ENCODE data around the gene DNAJA2. TPM values are rescaled to one million over a fixed set of nuclear protein-coding genes. Genes with fewer than 3 reads are reported as not detected.

The DNAJA2 gene
- total and polyA plus RNA-seq, 2 experiments from 2014 or later = 62.3 to 72.8 TPM

- 74% methylated on average over 43 of the region's 43 CpGs for WGBS (ENCODE audit: low lambda C conversion rate, missing lambda C conversion rate)
- Histone ChIP-seq H2AFZ (no peak overlapping the region), H3K27ac (no peak overlapping the region), H3K27me3 (no peaks in the 10 kb centered on the region), H3K9me3 (ENCODE audit: low read depth) (no peaks in the 10 kb centered on the region), H3K4me1 (ENCODE audit: insufficient read depth) (no peaks in the 10 kb centered on the region), H3K9me2 (replicated peaks; ENCODE audit: insufficient read depth) (no peaks in the 10 kb centered on the region), H4K20me1 (ENCODE audit: insufficient read depth, poor library complexity, severe bottlenecking) (no peaks in the 10 kb centered on the region), H3K4me2 (no peak overlapping the region), H3K79me2 (no peaks in the 10 kb centered on the region), H3K36me3 (replicated peaks; ENCODE audit: insufficient read depth, low read depth) (no peaks in the 10 kb centered on the region), H3K4me3 (no peak overlapping the region)
- TF ChIP-seq EZH2 (IDR thresholded peaks at IDR 0.05; ENCODE audit: borderline replicate concordance) (no peak), CTCF (IDR thresholded peaks at IDR 0.05; ENCODE audit: poor library complexity) (peak; percentile 79)
- peak; percentile 67 for DNase-seq (ENCODE audit: low spot score)
Observed at GRCh38 chr16:46929378-46930332, 43.8 kb downstream of the DNAJA2 start.

GRCh38 chr16:46928811-46929210 is 44.7 kb downstream of the DNAJA2 start:
- no peaks in the 10 kb centered on the region for H3K27me3 ChIP-seq
- no peaks in the 10 kb centered on the region for H3K4me1 ChIP-seq (ENCODE audit: insufficient read depth)
- H3K4me3 ChIP-seq = no peak overlapping the region
- no peaks in the 10 kb centered on the region for H3K9me2 ChIP-seq (replicated peaks; ENCODE audit: insufficient read depth)
- no peaks in the 10 kb centered on the region for H4K20me1 ChIP-seq (ENCODE audit: insufficient read depth, poor library complexity, severe bottlenecking)
- no peak overlapping the region for H2AFZ ChIP-seq
- H3K9me3 ChIP-seq (ENCODE audit: low read depth) = no peaks in the 10 kb centered on the region
- no peaks in the 10 kb centered on the region for H3K36me3 ChIP-seq (replicated peaks; ENCODE audit: insufficient read depth, low read depth)
- H3K27ac ChIP-seq = no peak overlapping the region
- WGBS (ENCODE audit: low lambda C conversion rate, missing lambda C conversion rate) = 84% methylated on average over 15 of the region's 15 CpGs
- no peaks in the 10 kb centered on the region for H3K79me2 ChIP-seq
- TF ChIP-seq EZH2phosphoT487 (IDR thresholded peaks at IDR 0.05; ENCODE audit: low read depth, severe bottlenecking, unreplicated experiment) (no peak), CTCF (IDR thresholded peaks at IDR 0.05; ENCODE audit: poor library complexity) (no peak), EZH2 (IDR thresholded peaks at IDR 0.05; ENCODE audit: borderline replicate concordance) (no peak)
- no peak for DNase-seq (ENCODE audit: low spot score)
- H3K4me2 ChIP-seq = no peak overlapping the region

GRCh38 chr16:46927273-46927672 is 46.2 kb downstream of the DNAJA2 start:
- no peak for TF ChIP-seq EZH2phosphoT487 (IDR thresholded peaks at IDR 0.05; ENCODE audit: low read depth, severe bottlenecking, unreplicated experiment)
- TF ChIP-seq EZH2 (IDR thresholded peaks at IDR 0.05; ENCODE audit: borderline replicate concordance) = no peak
- TF ChIP-seq CTCF (IDR thresholded peaks at IDR 0.05; ENCODE audit: poor library complexity) = no peak
- Histone ChIP-seq H2AFZ (no peak overlapping the region), H3K36me3 (replicated peaks; ENCODE audit: insufficient read depth, low read depth) (no peaks in the 10 kb centered on the region), H4K20me1 (ENCODE audit: insufficient read depth, poor library complexity, severe bottlenecking) (no peaks in the 10 kb centered on the region), H3K79me2 (no peaks in the 10 kb centered on the region), H3K4me3 (no peak overlapping the region), H3K9me3 (ENCODE audit: low read depth) (no peaks in the 10 kb centered on the region), H3K27me3 (no peaks in the 10 kb centered on the region), H3K4me1 (ENCODE audit: insufficient read depth) (no peaks in the 10 kb centered on the region), H3K4me2 (no peak overlapping the region), H3K9me2 (replicated peaks; ENCODE audit: insufficient read depth) (no peaks in the 10 kb centered on the region), H3K27ac (no peak overlapping the region)
- 97% methylated on average over 8 of the region's 8 CpGs for whole genome bisulfite sequencing (ENCODE audit: low lambda C conversion rate, missing lambda C conversion rate)
- no peak for DNase-seq (ENCODE audit: low spot score)
